K562 (cell line): Measurements from ENCODE around the gene GPR180. TPM values are rescaled to one million over a fixed set of nuclear protein-coding genes. Genes with fewer than 3 reads are reported as not detected.

Experiments
- ATAC-seq: fragments of 200-7000 bp; cut with Tn5 transposase; 3 replicates; pipeline ENCODE4 v1.9.1; 2020; ENCODE audit warnings: moderate library complexity
- BruUV-seq: library from RNA; stranded (reverse); fragments of 400-500 nt; replicated peaks from 2 replicates; lab custom pipeline; 2021; lab: Mats Ljungman, UMichigan
- CTCF ChIA-PET: fragments of 300-600 bp; formaldehyde crosslinking; extraction: SDS; loops from one replicate; lab custom pipeline; 2021; ENCODE audit warnings: low intra/inter-chr PET ratio; lab: Yijun Ruan, JAX
- POLR2A ChIA-PET: fragments of 300-600, 350-650 bp; sonication (Branson Sonifier 250); formaldehyde crosslinking; extraction: SDS; loops from one replicate; lab custom pipeline; 2021; ENCODE audit warnings: antibody characterized with exemption, inconsistent platforms; lab: Yijun Ruan, JAX
- DNase-seq, 4 experiments: peaks; one replicate each; pipeline versions ENCODE4 v3.0.0 to v3.0.0-alpha.2; 2011 to 2018; ENCODE audit warnings: low spot score in 3 of 4, mixed read lengths in 3 of 4; ENCODE audit errors: extremely low read depth in 1 of 4
- FAIRE-seq: peaks from 2 replicates; lab custom pipeline; 2011; peaks lifted over from hg19 to GRCh38; lab: Jason Lieb, UNC
- H2AFZ ChIP-seq: 2 replicates; pipeline ENCODE4 v1.6.0; 2011; ENCODE audit warnings: low read depth, low read length, control low read depth, inconsistent platforms
- H3K27ac ChIP-seq: fragments of 200-600 bp; 3 replicates; pipeline ENCODE4 v1.8.0; 2011; ENCODE audit warnings: low read depth, mild to moderate bottlenecking, control low read depth, inconsistent platforms, low read length, moderate library complexity, mixed read lengths; ENCODE audit errors: extremely low read depth
- H3K27me3 ChIP-seq, 2 experiments: fragments of 300-600 bp in 1 of 2; 2 replicates in 1 of 2; 3 replicates in 1 of 2; pipeline versions ENCODE4 v1.6.0 to v1.8.0; 2011; ENCODE audit warnings: inconsistent platforms in 2 of 2, low read length in 2 of 2, mild to moderate bottlenecking in 1 of 2, mixed read lengths in 1 of 2, moderate library complexity in 1 of 2; ENCODE audit not compliant: control insufficient read depth in 2 of 2, insufficient read depth in 2 of 2
- H3K36me3 ChIP-seq: fragments of 300-600 bp; 3 replicates; pipeline ENCODE4 v1.8.0; 2011; ENCODE audit warnings: mild to moderate bottlenecking, low read length, inconsistent platforms; ENCODE audit not compliant: control insufficient read depth, insufficient read depth
- H3K4me1 ChIP-seq, 2 experiments: fragments of 200-600 bp in 1 of 2; replicated peaks in 1 of 2; 2 replicates in 1 of 2; 3 replicates in 1 of 2; pipeline versions ENCODE4 v1.5.1 to v1.8.0; 2011; ENCODE audit warnings: inconsistent platforms in 2 of 2, low read length in 2 of 2, mild to moderate bottlenecking in 1 of 2, mixed read lengths in 1 of 2, moderate library complexity in 1 of 2; ENCODE audit not compliant: control insufficient read depth in 2 of 2, insufficient read depth in 2 of 2
- H3K4me2 ChIP-seq: 2 replicates; pipeline ENCODE4 v1.6.1; 2011; ENCODE audit warnings: low read length, control low read depth, inconsistent platforms, mixed read lengths; ENCODE audit not compliant: insufficient read depth
- H3K4me3 ChIP-seq: fragments of 200-600 bp; sonication (generic), shearing (Covaris generic); 2 replicates; pipeline ENCODE4 v1.5.1; 2016; ENCODE audit warnings: control low read depth, inconsistent platforms
- H3K79me2 ChIP-seq: fragments of 200-600 bp; 3 replicates; pipeline ENCODE4 v1.8.0; 2011; ENCODE audit warnings: low read length, inconsistent platforms; ENCODE audit not compliant: control insufficient read depth, insufficient read depth
- H3K9ac ChIP-seq, 2 experiments: 2 replicates each; pipeline versions ENCODE4 v1.6.0 to v1.6.1; 2011; ENCODE audit warnings: low read depth in 2 of 2, low read length in 2 of 2, control low read depth in 1 of 2, inconsistent platforms in 1 of 2, mild to moderate bottlenecking in 1 of 2, mixed read lengths in 1 of 2; ENCODE audit not compliant: insufficient read depth in 1 of 2
- H3K9me1 ChIP-seq: one replicate; pipeline ENCODE4 v1.6.0; 2011; ENCODE audit warnings: inconsistent platforms, mild to moderate bottlenecking, low read length, moderate library complexity; ENCODE audit not compliant: control insufficient read depth, insufficient read depth
- H3K9me3 ChIP-seq: replicated peaks from 2 replicates; pipeline ENCODE4 v1.5.1; 2011; ENCODE audit warnings: low read depth, low read length, inconsistent platforms; ENCODE audit not compliant: control insufficient read depth, insufficient read depth
- H4K20me1 ChIP-seq: replicated peaks from 2 replicates; pipeline ENCODE4 v1.6.1; 2011; ENCODE audit warnings: low read length, inconsistent platforms, mixed read lengths; ENCODE audit not compliant: control insufficient read depth, insufficient read depth
- DNMT1 ChIP-seq: fragments of 450-650 bp; IDR thresholded peaks from 2 replicates; pipeline ENCODE4 v1.6.1; 2016; ENCODE audit warnings: antibody characterized with exemption, mild to moderate bottlenecking
- FOXK2 ChIP-seq, 2 experiments: fragments of 450-650 bp; IDR thresholded peaks in 1 of 2; conservative IDR thresholded peaks in 1 of 2; 2 replicates each; pipeline ENCODE4 v1.6.1; 2016; ENCODE audit warnings: low read depth in 2 of 2, mild to moderate bottlenecking in 1 of 2
- SMARCA4 ChIP-seq: fragments of 450-650 bp; IDR thresholded peaks from 2 replicates; pipeline ENCODE4 v1.6.1; 2016
- ZNF57 ChIP-seq: fragments of 450-650 bp; formaldehyde crosslinking; IDR thresholded peaks from 2 replicates; pipeline ENCODE4 v1.4.0; 2020; ENCODE audit warnings: mild to moderate bottlenecking, moderate library complexity
- WGBS: fragments of 100-300 bp; shearing (Covaris generic); methylation state at CpG from one replicate; pipeline ENCODE4 v1.1.6; 2016; ENCODE audit warnings: low coverage, mixed read lengths; ENCODE audit not compliant: insufficient coverage; ENCODE audit errors: missing lambda C conversion rate; 5-methylcytosine and 5-hydroxymethylcytosine counted together
- in situ Hi-C: fragments of 300-500 bp; cut with MboI; formaldehyde crosslinking; loops from 4 replicates; pipeline ENCODE4 v1.15.0; 2018; ENCODE audit warnings: inconsistent platforms, mixed read lengths
- intact Hi-C: fragments of 100-400 bp; cut with micrococcal nuclease; formaldehyde crosslinking; loops from 2 replicates; pipeline ENCODE4 v1.14.2; 2022
- polyA plus RNA-seq, 8 experiments: library from polyadenylated mRNA; depleted of rRNA in 4 of 8; stranded (reverse) in 5 of 8; unstranded in 3 of 8; fragments of >200 nt; fragmentation: Nextera tagmentation in 2 of 8; fragmentation: Illumina TruSeq in 1 of 8; extraction: Ambion mirVana in 2 of 8; extraction: Trizol in 1 of 8; gene quantifications; 2 replicates each; pipeline versions ENCODE4 v1.2.1 to v1.2.3, GENCODE V29; 2011 to 2014; ENCODE audit warnings: inconsistent platforms in 1 of 8, missing spikeins in 1 of 8
- total RNA-seq, 7 experiments: library from RNA; depleted of rRNA in 6 of 7; stranded (reverse); fragments of >200 nt in 6 of 7; fragmentation: Illumina TruSeq in 2 of 7; extraction: Trizol in 2 of 7; gene quantifications; 2 replicates each; pipeline versions ENCODE4 v1.2.1 to v1.2.3, GENCODE V29; 2011 to 2021; ENCODE audit warnings: low replicate concordance in 1 of 7
- TF ChIP-seq, protein P1 (sequence below): sonication (generic); formaldehyde crosslinking; IDR thresholded peaks from 2 replicates; pipeline ENCODE4 v1.9.0; 2022; ENCODE audit warnings: mild to moderate bottlenecking, missing genetic modification reagents
- TF ChIP-seq, protein P2 (sequence below), 3 experiments: fragments of 200-800 bp in 1 of 3; sonication (Bioruptor generic) in 1 of 3; sonication (generic) in 1 of 3; formaldehyde crosslinking in 1 of 3; IDR thresholded peaks; 2 replicates each; pipeline versions ENCODE4 v1.6.1 to v1.8.0; 2016 to 2022; ENCODE audit warnings: mild to moderate bottlenecking in 2 of 3, missing compliant biosample characterization in 2 of 3, missing genetic modification characterization in 2 of 3, missing genetic modification reagents in 1 of 3

The GPR180 gene
- total and polyA plus RNA-seq, 9 of the 15 experiments (the other 6 are each of a cell fraction or from before 2014, with no cell fraction given), result 0.77 to 4.1 (median 1.8) TPM

DNA sequence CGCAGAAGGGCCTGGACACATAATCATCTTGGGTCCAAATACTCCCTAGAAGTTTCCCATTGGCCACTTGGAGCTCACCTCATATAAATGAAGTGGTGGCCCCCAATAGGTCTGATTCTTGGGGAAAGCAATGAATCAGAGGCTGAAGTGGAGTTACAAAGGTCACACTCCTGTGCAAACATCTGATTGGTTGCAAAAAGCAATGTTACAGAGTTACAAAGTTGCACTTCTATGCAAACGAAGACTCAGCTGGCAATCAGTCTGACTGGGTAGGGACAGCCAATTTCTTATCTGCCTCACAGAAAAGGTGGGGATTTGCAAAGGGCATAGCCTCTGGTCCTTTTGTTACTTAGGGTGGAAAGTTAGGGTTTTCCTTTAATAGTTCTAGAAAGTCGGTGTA, 1.8 kb upstream of the GPR180 start (continued):
- TF ChIP-seq SMARCA4 (no peak), DNMT1 (no peak), ZNF57 (no peak)

DNA sequence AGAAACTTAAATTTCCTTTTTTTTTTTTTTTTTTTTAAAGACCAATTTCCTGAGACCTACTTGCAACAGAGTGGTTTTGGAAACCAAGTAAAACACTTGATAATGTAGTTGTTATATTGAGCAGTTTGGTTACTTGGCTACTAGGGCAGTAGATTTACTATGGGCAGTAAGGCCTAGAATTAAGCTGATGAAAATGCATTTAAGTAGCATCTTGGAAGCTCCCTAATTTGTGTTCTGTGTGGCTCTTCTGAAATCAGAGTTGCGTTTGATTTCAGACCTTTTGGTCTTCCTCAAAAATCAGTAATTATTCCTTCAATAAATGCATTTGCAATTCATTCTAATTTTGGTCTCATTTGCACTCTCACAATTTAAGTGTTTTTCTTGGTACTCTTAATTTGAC, 810 bp downstream of the GPR180 start:
- H3K27ac ChIP-seq, result no peak overlapping the region
- BruUV-seq, result no TSS peak
- no peak for FAIRE-seq

More for the DNA sequence above, 810 bp downstream of the GPR180 start:
- ChIA-PET CTCF (no interaction called here), POLR2A (no interaction called here)
- Histone ChIP-seq H3K36me3 (peaks cover 9% of the 10 kb centered on the region; the same call in 2 of the 3 replicates), H2AFZ (peak overlapping the region; percentile 93; the same call in 1 of the 2 replicates), H3K79me2 (peaks cover 16% of the 10 kb centered on the region), H3K4me3 (peak overlapping the region; percentile 73), H3K9me1 (no peaks in the 10 kb centered on the region), H3K9ac (peak overlapping the region; percentile 58 to 93; a peak in 3 of 4 replicates), H3K27me3 (no peaks in the 10 kb centered on the region), H4K20me1 (no peaks in the 10 kb centered on the region), H3K4me2 (peak overlapping the region; percentile 89), H3K9me3 (peaks cover 5% of the 10 kb centered on the region), H3K4me1 (peaks cover 2 to 6% of the 10 kb centered on the region in 2 experiments; a peak in 3 of 5 replicates)
- in situ Hi-C loops (no loop called here), intact Hi-C loops (no loop called here)
- DNase-seq, result no peak
- 7% methylated on average over 1 of the region's 1 CpG for WGBS
- no peak for ATAC-seq
- TF ChIP-seq, protein P1, sequence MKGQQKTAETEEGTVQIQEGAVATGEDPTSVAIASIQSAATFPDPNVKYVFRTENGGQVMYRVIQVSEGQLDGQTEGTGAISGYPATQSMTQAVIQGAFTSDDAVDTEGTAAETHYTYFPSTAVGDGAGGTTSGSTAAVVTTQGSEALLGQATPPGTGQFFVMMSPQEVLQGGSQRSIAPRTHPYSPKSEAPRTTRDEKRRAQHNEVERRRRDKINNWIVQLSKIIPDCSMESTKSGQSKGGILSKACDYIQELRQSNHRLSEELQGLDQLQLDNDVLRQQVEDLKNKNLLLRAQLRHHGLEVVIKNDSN (CRISPR knock-in tag), result no peak
- TF ChIP-seq, protein P2, sequence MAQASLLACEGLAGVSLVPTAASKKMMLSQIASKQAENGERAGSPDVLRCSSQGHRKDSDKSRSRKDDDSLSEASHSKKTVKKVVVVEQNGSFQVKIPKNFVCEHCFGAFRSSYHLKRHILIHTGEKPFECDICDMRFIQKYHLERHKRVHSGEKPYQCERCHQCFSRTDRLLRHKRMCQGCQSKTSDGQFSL (CRISPR knock-in tag; IDR thresholded peaks at IDR 0.05), result no peak
- TF ChIP-seq, protein P2 (tag; IDR thresholded peaks at IDR 0.05), result no peak
- TF ChIP-seq FOXK2 (conservative IDR thresholded peaks at IDR 0.05 in 1 of 2, IDR thresholded peaks at IDR 0.05 in 1 of 2; ENCODE audit: low read depth in 2 of 2), result no peak
